AG04449 (cell line): ENCODE measurements around the gene ZNF488.

Experiments used
- CTCF ChIA-PET: fragments of 350-600 bp; formaldehyde crosslinking; extraction: SDS; loops from one replicate; lab custom pipeline; 2021; ENCODE audit warnings: antibody characterized with exemption; lab: Yijun Ruan, JAX
- POLR2A ChIA-PET: fragments of 400-600, 350-600 bp; formaldehyde crosslinking; extraction: SDS; loops from one replicate; lab custom pipeline; 2020; ENCODE audit warnings: antibody characterized with exemption, inconsistent platforms; lab: Yijun Ruan, JAX
- DNase-seq: peaks from one replicate; pipeline ENCODE4 v3.0.0-alpha.2; 2010; ENCODE audit warnings: low read depth, low spot score
- H3K4me3 ChIP-seq: 2 replicates; pipeline ENCODE4 v1.5.1; 2011; ENCODE audit warnings: low read depth, mild to moderate bottlenecking, control low read depth, low read length
- CTCF ChIP-seq: IDR thresholded peaks from one replicate; pipeline ENCODE4 v1.5.1; 2011; ENCODE audit warnings: mild to moderate bottlenecking, moderate library complexity, low read length, control low read depth, inconsistent platforms; ENCODE audit not compliant: insufficient read depth; ENCODE audit errors: missing control alignments

The ZNF488 gene

GRCh38 chr10:47370878-47371277 lies 13.2 kb downstream of the ZNF488 start:
- no peak for TF ChIP-seq CTCF
- ChIA-PET POLR2A (no interaction called here), CTCF (interaction anchor here (2.7 kb wide), 1 partner anchor 9 kb away, joined by 17 read pairs; no protein-coding TSS in a partner anchor)
- no peak for DNase-seq
- no peak overlapping the region for H3K4me3 ChIP-seq

GRCh38 chr10:47370015-47370767 lies 13.9 kb downstream of the ZNF488 start:
- TF ChIP-seq CTCF: no peak
- DNase-seq: no peak
- H3K4me3 ChIP-seq: no peak overlapping the region
- CTCF ChIA-PET: interaction anchor here (0.7 kb wide), 1 partner anchor 8 kb away, joined by 3 read pairs; no protein-coding TSS in a partner anchor
- POLR2A ChIA-PET: no interaction called here

- ChIA-PET CTCF (interaction anchor here (0.6 to 1.2 kb wide), 3 partner anchors 8 to 16 kb away, joined by 3 to 4 read pairs (median 3); no protein-coding TSS in a partner anchor), POLR2A (no interaction called here)
- DNase-seq: no peak
- TF ChIP-seq CTCF: no peak
- no peak overlapping the region for H3K4me3 ChIP-seq
Observed at GRCh38 chr10:47369251-47369894, 14.7 kb downstream of the ZNF488 start.

- ChIA-PET POLR2A (no interaction called here), CTCF (interaction anchor here (0.6 to 1.2 kb wide), 2 partner anchors 9 to 15 kb away, joined by 3 to 4 read pairs; no protein-coding TSS in a partner anchor)
- no peak for DNase-seq
- no peak for TF ChIP-seq CTCF
- H3K4me3 ChIP-seq: no peak overlapping the region
Observed at GRCh38 chr10:47368431-47369180, 15.5 kb downstream of the ZNF488 start.

GRCh38 chr10:47367646-47368045 lies 16.4 kb downstream of the ZNF488 start:
- CTCF ChIA-PET: no interaction called here
- DNase-seq: no peak

More at GRCh38 chr10:47367646-47368045, 16.4 kb downstream of the ZNF488 start:
- H3K4me3 ChIP-seq: no peak overlapping the region
- no peak for TF ChIP-seq CTCF
- POLR2A ChIA-PET: no interaction called here
